SK-N-SH (cell line): ENCODE measurements around the gene GLTPD2.

Experiments
- FOXJ3 ChIP-seq: sonication (generic); formaldehyde crosslinking; IDR thresholded peaks from 2 replicates; pipeline ENCODE4 v1.5.1; 2020; ENCODE audit warnings: mild to moderate bottlenecking, missing genetic modification reagents
- JUND ChIP-seq: IDR thresholded peaks from 2 replicates; pipeline ENCODE4 v1.4.0; 2012
- NFIC ChIP-seq: IDR thresholded peaks from 2 replicates; pipeline ENCODE4 v1.4.0; 2012; ENCODE audit warnings: borderline replicate concordance
- PBX3 ChIP-seq: IDR thresholded peaks from 2 replicates; pipeline ENCODE4; 2012
- POLR2AphosphoS5 ChIP-seq: IDR thresholded peaks from 2 replicates; pipeline ENCODE4 v1.6.1; 2012; ENCODE audit warnings: low read depth, low read length
- TAF1 ChIP-seq: IDR thresholded peaks from 2 replicates; pipeline ENCODE4 v1.6.1; 2012; ENCODE audit warnings: low read depth, mild to moderate bottlenecking, low read length, moderate library complexity, borderline replicate concordance
- TEAD4 ChIP-seq: IDR thresholded peaks from 2 replicates; pipeline ENCODE4 v1.4.0; 2012; ENCODE audit warnings: mild to moderate bottlenecking, borderline replicate concordance; ENCODE audit not compliant: insufficient read depth
- TF ChIP-seq, protein P1 (sequence below): fragments of 150-350 bp; IDR thresholded peaks from 2 replicates; pipeline ENCODE4 v1.6.1; 2017; ENCODE audit warnings: antibody characterized with exemption, low read length, low read depth, borderline replicate concordance
- TF ChIP-seq, protein P2 (sequence below): fragments of 200-600 bp; sonication (generic); IDR thresholded peaks from 2 replicates; pipeline ENCODE4 v1.6.1; 2017; ENCODE audit warnings: antibody characterized with exemption, mild to moderate bottlenecking, moderate library complexity
- TF ChIP-seq, protein P3 (sequence below): fragments of 150-350 bp; IDR thresholded peaks from 2 replicates; pipeline ENCODE4 v1.6.1; 2016; ENCODE audit warnings: mild to moderate bottlenecking, low read depth, low read length

- TF ChIP-seq, protein P1, sequence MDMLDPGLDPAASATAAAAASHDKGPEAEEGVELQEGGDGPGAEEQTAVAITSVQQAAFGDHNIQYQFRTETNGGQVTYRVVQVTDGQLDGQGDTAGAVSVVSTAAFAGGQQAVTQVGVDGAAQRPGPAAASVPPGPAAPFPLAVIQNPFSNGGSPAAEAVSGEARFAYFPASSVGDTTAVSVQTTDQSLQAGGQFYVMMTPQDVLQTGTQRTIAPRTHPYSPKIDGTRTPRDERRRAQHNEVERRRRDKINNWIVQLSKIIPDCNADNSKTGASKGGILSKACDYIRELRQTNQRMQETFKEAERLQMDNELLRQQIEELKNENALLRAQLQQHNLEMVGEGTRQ, result no peak
- TF ChIP-seq, protein P2, sequence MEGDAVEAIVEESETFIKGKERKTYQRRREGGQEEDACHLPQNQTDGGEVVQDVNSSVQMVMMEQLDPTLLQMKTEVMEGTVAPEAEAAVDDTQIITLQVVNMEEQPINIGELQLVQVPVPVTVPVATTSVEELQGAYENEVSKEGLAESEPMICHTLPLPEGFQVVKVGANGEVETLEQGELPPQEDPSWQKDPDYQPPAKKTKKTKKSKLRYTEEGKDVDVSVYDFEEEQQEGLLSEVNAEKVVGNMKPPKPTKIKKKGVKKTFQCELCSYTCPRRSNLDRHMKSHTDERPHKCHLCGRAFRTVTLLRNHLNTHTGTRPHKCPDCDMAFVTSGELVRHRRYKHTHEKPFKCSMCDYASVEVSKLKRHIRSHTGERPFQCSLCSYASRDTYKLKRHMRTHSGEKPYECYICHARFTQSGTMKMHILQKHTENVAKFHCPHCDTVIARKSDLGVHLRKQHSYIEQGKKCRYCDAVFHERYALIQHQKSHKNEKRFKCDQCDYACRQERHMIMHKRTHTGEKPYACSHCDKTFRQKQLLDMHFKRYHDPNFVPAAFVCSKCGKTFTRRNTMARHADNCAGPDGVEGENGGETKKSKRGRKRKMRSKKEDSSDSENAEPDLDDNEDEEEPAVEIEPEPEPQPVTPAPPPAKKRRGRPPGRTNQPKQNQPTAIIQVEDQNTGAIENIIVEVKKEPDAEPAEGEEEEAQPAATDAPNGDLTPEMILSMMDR, result no peak
- TF ChIP-seq NFIC, result no peak
- TF ChIP-seq JUND, result no peak
- TF ChIP-seq FOXJ3, result no peak
- no peak for TF ChIP-seq TAF1
- no peak for TF ChIP-seq TEAD4
- TF ChIP-seq POLR2AphosphoS5, result no peak
- TF ChIP-seq PBX3, result no peak
- TF ChIP-seq, protein P3, sequence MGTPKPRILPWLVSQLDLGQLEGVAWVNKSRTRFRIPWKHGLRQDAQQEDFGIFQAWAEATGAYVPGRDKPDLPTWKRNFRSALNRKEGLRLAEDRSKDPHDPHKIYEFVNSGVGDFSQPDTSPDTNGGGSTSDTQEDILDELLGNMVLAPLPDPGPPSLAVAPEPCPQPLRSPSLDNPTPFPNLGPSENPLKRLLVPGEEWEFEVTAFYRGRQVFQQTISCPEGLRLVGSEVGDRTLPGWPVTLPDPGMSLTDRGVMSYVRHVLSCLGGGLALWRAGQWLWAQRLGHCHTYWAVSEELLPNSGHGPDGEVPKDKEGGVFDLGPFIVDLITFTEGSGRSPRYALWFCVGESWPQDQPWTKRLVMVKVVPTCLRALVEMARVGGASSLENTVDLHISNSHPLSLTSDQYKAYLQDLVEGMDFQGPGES, result no peak
Measured at GRCh38 chr17:4834681-4835020, 45.9 kb downstream of the GLTPD2 start.
